ENCODE measurements around the gene ERAP2.

The ERAP2 gene

GRCh38 chr5:96932026-96932425 lies 55.7 kb downstream of the ERAP2 start:
- DNase-seq (ENCODE audit: low spot score): no peak

DNA sequence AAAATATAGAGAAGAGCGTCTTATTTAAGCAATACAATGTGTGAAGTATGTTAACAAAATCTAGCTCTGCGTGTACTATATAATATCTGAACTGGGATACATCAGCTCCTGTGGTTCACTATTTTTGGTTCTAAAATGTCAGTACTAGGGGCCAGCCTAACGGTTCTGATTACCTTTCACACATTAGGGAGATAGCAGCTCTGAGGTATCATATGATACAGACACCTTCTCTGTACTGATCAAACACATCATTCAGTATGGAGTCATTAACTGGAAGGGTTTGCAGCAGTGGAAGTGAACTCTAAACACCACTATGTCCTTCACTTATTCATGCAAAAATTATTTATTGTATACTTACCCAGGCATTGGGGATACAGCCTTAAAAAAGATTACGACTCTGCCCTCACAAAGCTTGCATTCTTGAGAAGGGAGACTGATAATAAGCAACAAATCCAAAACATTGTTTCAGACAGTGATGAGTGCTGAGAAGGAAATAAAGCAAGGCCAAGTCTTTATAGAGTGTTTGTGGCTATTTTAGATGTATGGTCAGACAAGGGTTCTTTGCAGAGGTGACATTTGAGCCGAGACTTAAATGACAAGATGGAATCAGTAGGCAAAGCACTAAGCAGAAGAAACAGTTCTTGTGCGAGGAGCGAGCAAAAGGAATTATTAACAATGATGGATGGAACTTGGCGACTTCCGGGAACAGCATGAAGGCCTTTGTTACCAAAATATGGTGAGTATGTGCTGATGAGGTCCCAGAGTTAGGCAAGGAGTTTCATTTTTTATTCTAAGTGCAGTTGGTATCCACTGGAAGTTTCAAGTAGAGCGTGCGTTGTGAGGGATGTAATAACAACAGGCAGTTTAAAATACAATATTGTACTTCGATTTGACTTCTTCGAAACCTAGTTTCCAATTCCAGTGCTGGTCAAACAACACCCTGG lies 57.7 kb downstream of the ERAP2 start:
- DNase-seq (ENCODE audit: low spot score): no peak

GRCh38 chr5:96934708-96935558 lies 58.6 kb downstream of the ERAP2 start:
- peak; percentile 96 for DNase-seq (ENCODE audit: low spot score)

- DNase-seq (ENCODE audit: low spot score): peak; percentile 97
Observed at GRCh38 chr5:96935559-96936430, 59.5 kb downstream of the ERAP2 start, which contains the start of gene LNPEP. TSS of gene LNPEP (plus strand) at chr5:96936080. CDS start at chr5:96936156, 76 bp downstream.

GRCh38 chr5:96936431-96937320 lies 60.4 kb downstream of the ERAP2 start:
- peak; percentile 57 for DNase-seq (ENCODE audit: low spot score)

DNA sequence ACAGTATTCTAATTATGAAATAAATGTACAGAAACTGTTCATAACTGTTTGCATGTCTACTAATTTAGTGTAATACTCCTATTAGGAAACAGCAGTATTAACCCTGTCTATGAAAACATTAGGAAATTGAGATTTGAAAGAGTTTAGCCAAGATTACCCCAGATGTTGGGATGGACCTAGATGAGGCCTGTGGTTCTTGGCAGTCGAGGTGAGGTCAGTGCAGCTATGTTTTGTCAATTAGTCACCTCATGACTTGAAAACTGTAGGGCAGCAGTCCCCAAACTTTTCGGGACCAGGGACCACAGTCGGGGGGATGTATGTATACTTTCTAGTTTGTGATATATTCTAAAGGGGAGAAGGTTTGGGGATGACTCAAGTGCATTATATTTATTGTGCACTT lies 64.3 kb downstream of the ERAP2 start:
- DNase-seq (ENCODE audit: low spot score): no peak

DNA sequence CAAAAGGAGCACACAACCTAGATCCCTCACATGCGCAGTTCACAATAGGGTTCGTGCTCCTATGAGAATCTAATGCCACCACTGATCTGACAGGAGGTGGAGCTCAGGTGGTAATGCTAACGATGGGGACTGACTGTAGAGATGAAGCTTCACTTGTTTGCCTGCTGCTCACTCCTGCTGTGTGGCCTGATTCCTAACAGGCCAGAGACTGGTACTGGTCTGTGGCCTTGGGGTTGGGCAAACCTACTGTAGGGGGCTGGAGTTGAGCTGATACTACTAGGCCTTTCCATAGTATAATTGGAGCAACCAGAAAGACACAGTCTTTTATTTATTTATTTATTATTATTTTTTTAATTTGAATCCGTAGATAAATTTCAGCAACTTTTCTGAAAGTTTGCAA lies 64.8 kb downstream of the ERAP2 start:
- DNase-seq (ENCODE audit: low spot score): no peak

GRCh38 chr5:96942078-96942477 lies 65.8 kb downstream of the ERAP2 start:
- no peak for DNase-seq (ENCODE audit: low spot score)

DNA sequence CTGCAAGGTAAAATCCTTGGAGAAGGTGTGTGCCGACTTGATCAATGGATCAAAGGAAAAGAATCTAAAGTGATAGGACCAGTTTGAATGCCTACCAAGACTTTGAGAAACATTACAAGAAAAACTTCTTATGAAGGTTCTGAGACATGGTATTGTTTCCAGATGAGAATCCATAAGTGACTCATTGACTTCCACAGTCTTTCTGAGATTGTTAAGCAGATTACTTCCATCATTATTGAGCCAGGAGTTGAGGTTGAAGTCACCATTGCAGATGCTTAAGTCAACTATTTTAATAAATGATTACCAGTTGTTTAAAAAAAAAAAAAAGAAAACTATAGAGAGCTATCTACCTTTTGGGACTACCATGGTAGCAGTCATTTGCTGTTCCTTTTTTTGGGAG lies 66.6 kb downstream of the ERAP2 start:
- no peak for DNase-seq (ENCODE audit: low spot score)

DNA sequence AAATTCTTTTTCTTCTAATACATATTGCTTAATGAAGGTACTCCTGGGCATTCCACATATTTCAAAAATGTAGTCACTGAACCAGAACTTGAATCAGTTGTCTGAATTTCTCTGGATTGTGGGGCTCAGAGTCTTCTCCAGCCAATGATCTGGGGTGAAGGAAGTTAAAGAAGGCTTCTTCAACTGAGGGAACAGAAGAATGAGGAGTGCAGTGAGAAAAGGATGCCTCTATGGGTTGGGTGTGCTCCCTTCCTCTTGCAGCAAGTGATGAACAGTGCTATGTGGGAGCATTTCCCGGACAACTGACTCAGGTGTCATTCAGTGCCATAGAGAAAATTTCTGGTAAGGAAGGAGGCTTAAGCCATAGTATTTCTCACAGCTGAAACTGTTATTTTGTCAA lies 67.5 kb downstream of the ERAP2 start:
- DNase-seq (ENCODE audit: low spot score): no peak

DNA sequence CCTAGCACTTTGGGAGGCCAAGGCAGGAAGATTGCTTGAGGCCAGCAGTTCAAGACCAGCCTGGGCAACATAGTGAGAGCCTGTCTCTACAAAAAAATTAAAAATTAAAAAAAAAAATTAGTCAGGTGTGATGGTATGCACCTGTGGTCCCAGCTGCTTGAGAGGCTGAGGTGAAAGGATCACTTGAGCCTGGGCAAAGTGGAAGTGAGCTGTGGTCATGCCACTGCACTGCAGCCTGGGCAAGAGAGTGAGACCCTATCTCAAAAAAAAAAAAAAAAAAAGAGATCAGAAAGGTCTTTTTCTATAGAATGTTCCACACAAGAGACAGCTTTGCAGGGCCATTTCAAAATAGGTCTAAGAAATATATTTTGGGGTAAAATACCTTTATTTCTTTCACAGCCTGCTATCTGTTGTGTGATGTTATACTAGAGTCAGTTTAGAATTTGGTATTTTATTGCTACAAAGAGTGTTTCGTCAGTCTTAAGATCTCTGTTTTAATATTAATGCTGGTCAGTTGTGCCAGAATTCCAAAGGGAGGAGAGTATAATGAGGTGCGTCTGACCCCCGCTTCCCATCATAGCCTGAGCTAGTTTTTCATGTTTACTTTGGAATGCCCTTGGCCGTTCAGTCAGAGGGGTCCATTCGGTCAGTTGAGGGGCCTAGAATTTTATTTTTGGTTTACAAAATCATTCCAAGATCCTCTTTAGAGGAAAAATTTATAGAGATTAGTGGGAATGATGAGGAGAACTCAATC lies 69.0 kb downstream of the ERAP2 start:
- DNase-seq (ENCODE audit: low spot score): no peak

DNA sequence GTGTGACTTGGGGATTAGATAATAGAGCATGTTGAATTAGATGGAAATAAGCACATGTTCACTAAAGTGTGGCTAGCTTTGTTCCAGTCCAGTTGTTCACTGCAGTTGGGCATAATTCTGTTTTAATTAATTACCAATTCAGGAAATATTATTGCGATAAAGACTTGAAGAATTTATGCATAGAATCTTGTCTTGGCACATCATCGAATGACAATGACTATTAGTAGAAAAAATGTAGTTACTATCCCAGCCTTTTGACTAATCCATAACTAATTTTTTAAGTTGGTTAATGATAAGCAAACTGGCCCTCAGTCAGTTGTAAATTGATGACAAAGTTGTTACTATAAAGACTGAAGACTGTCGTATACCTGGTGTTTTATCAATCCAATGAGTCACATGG lies 70.1 kb downstream of the ERAP2 start:
- no peak for DNase-seq (ENCODE audit: low spot score)

DNA sequence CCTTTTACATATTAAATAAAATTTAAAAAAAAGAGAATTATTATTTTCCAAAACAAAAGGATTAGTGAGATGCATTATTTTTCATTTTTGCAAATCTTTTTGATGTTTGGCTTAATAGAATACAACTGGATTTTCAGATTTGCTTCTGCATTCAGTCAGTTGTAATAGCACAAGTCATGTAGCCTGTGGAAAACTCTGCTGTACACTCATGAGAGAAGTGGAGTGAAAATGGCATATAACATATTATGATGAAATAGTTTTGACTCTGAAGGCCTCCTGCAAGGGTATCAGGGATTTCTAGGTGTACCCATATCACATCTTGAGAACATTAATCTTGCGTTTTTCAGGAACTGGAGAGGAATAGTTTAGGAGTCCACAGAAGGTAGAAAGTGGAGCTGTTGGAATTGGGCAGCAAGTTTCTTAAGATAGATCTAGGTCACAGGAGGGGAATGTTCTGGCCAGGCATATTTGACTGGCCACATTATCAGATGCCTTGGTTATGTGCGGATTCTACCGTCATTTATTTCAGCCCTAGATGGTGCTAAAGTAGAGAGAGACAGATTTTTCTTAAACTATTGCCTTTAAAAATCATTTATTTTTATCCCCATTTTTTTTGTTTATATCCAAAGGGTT lies 75.9 kb downstream of the ERAP2 start:
- no peak for DNase-seq (ENCODE audit: low spot score)

GRCh38 chr5:96952974-96953730 lies 76.9 kb downstream of the ERAP2 start:
- no peak for DNase-seq (ENCODE audit: low spot score)

- DNase-seq (ENCODE audit: low spot score): peak; percentile 78
Observed at GRCh38 chr5:96957254-96958049, 81.2 kb downstream of the ERAP2 start.

GRCh38 chr5:96958977-96959376 lies 82.7 kb downstream of the ERAP2 start:
- DNase-seq (ENCODE audit: low spot score): no peak

GRCh38 chr5:96961053-96961452 lies 84.8 kb downstream of the ERAP2 start:
- DNase-seq (ENCODE audit: low spot score): peak; percentile 75

- no peak for DNase-seq (ENCODE audit: low spot score)
Observed at GRCh38 chr5:96962540-96962991, 86.3 kb downstream of the ERAP2 start.
